ENCODE measurements around the gene SOS2. TPM values are rescaled to one million over a fixed set of nuclear protein-coding genes. Genes with fewer than 3 reads are reported as not detected.
A peak's percentile ranks its signal among the peaks of the same experiment; 100 is the strongest.

Gene SOS2
- total RNA-seq, 3 donors from 2014 or later (not counting 1 experiment from before 2014, with no cell fraction given): 64.7 to 82.2 (median 69.5) TPM

- no peaks in the 10 kb centered on the region for H3K36me3 Mint-ChIP-seq
- Histone ChIP-seq H3K4me1 (ENCODE audit: control insufficient read depth, insufficient read depth, low read length) (peaks cover 14% of the 10 kb centered on the region), H3K9me3 (ENCODE audit: control insufficient read depth, insufficient read depth, low read length) (no peaks in the 10 kb centered on the region), H3K27ac (ENCODE audit: low read length) (peak overlapping the region; percentile 98), H3K27me3 (ENCODE audit: control insufficient read depth, insufficient read depth, low read length) (no peaks in the 10 kb centered on the region), H3K4me3 (ENCODE audit: low read length) (peak overlapping the region; percentile 95), H3K36me3 (ENCODE audit: control insufficient read depth, insufficient read depth, low read length) (no peaks in the 10 kb centered on the region)
- DNase-seq (peak; percentile 42 to 69), ATAC-seq (peak; percentile 33 to 48 (median 34))
- peak overlapping the region; percentile 92 to 96 for H3K27ac Mint-ChIP-seq
- peak overlapping the region; percentile 89 for H3K4me3 Mint-ChIP-seq
- H3K9me3 Mint-ChIP-seq: no peaks in the 10 kb centered on the region
- under 1% methylated on average over 64 of the region's 64 CpGs for WGBS (ENCODE audit: insufficient coverage)
- intact Hi-C loops (cut with micrococcal nuclease): loop anchor here (2.0 to 5.0 kb wide), 4 partner anchors 81 to 369 kb away; partner anchors contain the start of genes CDKL1, DMAC2L, L2HGDH and MAP4K5
- no peak for TF ChIP-seq CTCF (IDR thresholded peaks at IDR 0.05)
- H3K4me1 Mint-ChIP-seq: peaks cover 43% of the 10 kb centered on the region in 2 donors
- H3K27me3 Mint-ChIP-seq (ENCODE audit: low read depth in 2 of 2): no peaks in the 10 kb centered on the region
Observed at GRCh38 chr14:50230701-50231474, 490 bp downstream of the SOS2 start.

- Mint-ChIP-seq H3K27me3 (ENCODE audit: low read depth in 2 of 2) (no peaks in the 10 kb centered on the region), H3K4me3 (peak overlapping the region; percentile 88), H3K27ac (peak overlapping the region; percentile 92 to 96), H3K36me3 (no peaks in the 10 kb centered on the region), H3K9me3 (no peaks in the 10 kb centered on the region), H3K4me1 (peaks cover 48 to 49% of the 10 kb centered on the region in 2 donors)
- Histone ChIP-seq H3K4me1 (ENCODE audit: control insufficient read depth, insufficient read depth, low read length) (peaks cover 14% of the 10 kb centered on the region), H3K27ac (ENCODE audit: low read length) (peak overlapping the region; percentile 98), H3K27me3 (ENCODE audit: control insufficient read depth, insufficient read depth, low read length) (no peaks in the 10 kb centered on the region), H3K4me3 (ENCODE audit: low read length) (peak overlapping the region; percentile 95), H3K36me3 (ENCODE audit: control insufficient read depth, insufficient read depth, low read length) (no peaks in the 10 kb centered on the region), H3K9me3 (ENCODE audit: control insufficient read depth, insufficient read depth, low read length) (no peaks in the 10 kb centered on the region)
- intact Hi-C loops (cut with micrococcal nuclease): loop anchor here (2.0 to 5.0 kb wide), 4 partner anchors 82 to 368 kb away; partner anchors contain the start of genes CDKL1, DMAC2L, L2HGDH and MAP4K5
- no peak for TF ChIP-seq CTCF (IDR thresholded peaks at IDR 0.05)
- ATAC-seq (peak in 1 of 3 donors; percentile 0), DNase-seq (no peak)
- 2% methylated on average over 5 of the region's 6 CpGs for WGBS (ENCODE audit: insufficient coverage)
Observed at GRCh38 chr14:50230401-50230700, 1.0 kb downstream of the SOS2 start.

GRCh38 chr14:50229681-50230080 lies 1.7 kb downstream of the SOS2 start:
- no peaks in the 10 kb centered on the region for H3K36me3 Mint-ChIP-seq
- WGBS (ENCODE audit: insufficient coverage): 92% methylated on average over 1 of the region's 2 CpGs
- peaks cover 52 to 53% of the 10 kb centered on the region in 2 donors for H3K4me1 Mint-ChIP-seq

More at GRCh38 chr14:50229681-50230080, 1.7 kb downstream of the SOS2 start:
- TF ChIP-seq CTCF (IDR thresholded peaks at IDR 0.05): no peak
- Mint-ChIP-seq H3K4me3 (peak overlapping the region; percentile 88), H3K27ac (peak overlapping the region; percentile 92 to 96), H3K9me3 (no peaks in the 10 kb centered on the region), H3K27me3 (ENCODE audit: low read depth in 2 of 2) (no peaks in the 10 kb centered on the region)
- Histone ChIP-seq H3K27me3 (ENCODE audit: control insufficient read depth, insufficient read depth, low read length) (no peaks in the 10 kb centered on the region), H3K4me1 (ENCODE audit: control insufficient read depth, insufficient read depth, low read length) (peaks cover 14% of the 10 kb centered on the region), H3K36me3 (ENCODE audit: control insufficient read depth, insufficient read depth, low read length) (no peaks in the 10 kb centered on the region), H3K27ac (ENCODE audit: low read length) (peak overlapping the region; percentile 98), H3K9me3 (ENCODE audit: control insufficient read depth, insufficient read depth, low read length) (no peaks in the 10 kb centered on the region), H3K4me3 (ENCODE audit: low read length) (no peak overlapping the region)
- intact Hi-C loops (cut with micrococcal nuclease): loop anchor here (2.0 to 10.0 kb wide), 5 partner anchors 83 to 595 kb away; partner anchors contain the start of genes CDKL1, DMAC2L, DNAAF2 and L2HGDH
- ATAC-seq (no peak), DNase-seq (no peak)

Data from natural killer cell (primary cell).